Measurements from ENCODE around the gene RFC3. TPM values are rescaled to one million over a fixed set of nuclear protein-coding genes. Genes with fewer than 3 reads are reported as not detected.

RFC3 gene
- total RNA-seq, 1 donor from 2014 or later, result 45.1 TPM

DNA sequence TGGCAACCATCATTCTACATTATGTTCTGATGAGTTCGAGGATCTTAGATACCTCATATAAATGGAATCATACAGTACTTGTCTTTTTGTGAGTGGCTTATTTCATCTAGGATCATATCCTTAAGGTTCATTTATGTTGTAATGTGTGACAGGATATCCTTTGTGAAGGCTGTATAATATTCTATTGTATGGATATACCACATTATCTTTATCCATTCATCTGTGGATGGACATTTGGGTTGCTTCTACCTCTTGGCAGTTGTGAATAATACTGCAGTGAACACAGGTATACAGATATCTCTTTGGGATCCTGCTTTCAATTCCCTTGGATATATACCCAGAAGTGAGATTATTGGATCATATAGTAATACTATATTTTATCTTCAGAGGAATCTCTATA lies 33.2 kb upstream of the RFC3 start:
- TF ChIP-seq, protein P1, sequence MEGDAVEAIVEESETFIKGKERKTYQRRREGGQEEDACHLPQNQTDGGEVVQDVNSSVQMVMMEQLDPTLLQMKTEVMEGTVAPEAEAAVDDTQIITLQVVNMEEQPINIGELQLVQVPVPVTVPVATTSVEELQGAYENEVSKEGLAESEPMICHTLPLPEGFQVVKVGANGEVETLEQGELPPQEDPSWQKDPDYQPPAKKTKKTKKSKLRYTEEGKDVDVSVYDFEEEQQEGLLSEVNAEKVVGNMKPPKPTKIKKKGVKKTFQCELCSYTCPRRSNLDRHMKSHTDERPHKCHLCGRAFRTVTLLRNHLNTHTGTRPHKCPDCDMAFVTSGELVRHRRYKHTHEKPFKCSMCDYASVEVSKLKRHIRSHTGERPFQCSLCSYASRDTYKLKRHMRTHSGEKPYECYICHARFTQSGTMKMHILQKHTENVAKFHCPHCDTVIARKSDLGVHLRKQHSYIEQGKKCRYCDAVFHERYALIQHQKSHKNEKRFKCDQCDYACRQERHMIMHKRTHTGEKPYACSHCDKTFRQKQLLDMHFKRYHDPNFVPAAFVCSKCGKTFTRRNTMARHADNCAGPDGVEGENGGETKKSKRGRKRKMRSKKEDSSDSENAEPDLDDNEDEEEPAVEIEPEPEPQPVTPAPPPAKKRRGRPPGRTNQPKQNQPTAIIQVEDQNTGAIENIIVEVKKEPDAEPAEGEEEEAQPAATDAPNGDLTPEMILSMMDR (conservative IDR thresholded peaks at IDR 0.05; ENCODE audit: low read depth, low read length), result no peak
- H3K4me3 ChIP-seq (ENCODE audit: low read depth, low read length), result no peak overlapping the region
- no peak for DNase-seq (ENCODE audit: low read depth)

DNA sequence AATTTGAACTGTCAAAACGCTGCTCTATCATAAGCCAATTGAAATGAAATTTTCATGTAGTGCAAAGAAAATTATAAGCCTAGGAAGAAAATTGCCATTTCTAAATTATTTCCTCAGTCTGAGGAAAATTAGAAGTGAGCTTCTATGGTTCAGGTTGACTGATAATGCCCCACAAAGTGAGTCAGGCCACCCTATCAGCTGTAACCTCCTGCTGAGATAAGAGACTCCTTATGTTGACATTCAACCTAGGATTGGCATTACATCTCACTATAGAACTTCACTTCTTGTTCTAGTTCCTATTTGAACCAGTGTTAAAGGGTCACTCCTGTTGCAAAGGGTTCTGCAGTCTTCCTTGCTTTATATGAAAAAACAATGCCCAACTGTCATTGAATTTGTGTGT lies 32.6 kb upstream of the RFC3 start:
- DNase-seq (ENCODE audit: low read depth), result no peak
- TF ChIP-seq, protein P1 (conservative IDR thresholded peaks at IDR 0.05; ENCODE audit: low read depth, low read length), result no peak
- H3K4me3 ChIP-seq (ENCODE audit: low read depth, low read length), result no peak overlapping the region

DNA sequence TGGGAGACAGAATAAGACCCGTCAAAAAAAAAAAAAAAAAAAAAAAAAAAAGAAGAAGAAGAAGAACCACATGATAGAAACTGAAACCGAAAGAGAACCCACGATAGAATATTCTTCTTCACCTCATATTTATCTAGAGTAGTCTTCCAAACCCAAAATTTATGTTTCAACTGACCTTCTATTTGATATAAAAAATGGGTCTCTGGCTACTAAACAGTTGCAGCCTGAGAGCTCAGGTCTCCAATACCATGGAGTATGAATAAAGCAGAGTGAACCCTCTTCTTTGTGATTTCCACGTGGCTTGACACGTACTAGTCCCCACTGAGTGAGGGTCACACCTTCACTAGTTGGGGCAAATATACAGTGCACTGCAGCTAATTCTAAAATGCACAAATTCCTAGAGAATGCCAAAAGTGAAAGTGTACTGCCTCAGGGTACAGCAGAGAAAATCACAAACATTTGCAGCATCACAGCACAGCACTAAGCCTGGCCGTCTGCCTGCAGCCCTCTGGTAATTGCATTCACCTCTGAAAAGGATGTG lies 30.8 kb upstream of the RFC3 start:
- TF ChIP-seq, protein P1 (conservative IDR thresholded peaks at IDR 0.05; ENCODE audit: low read depth, low read length), result no peak
- DNase-seq (ENCODE audit: low read depth), result no peak
- no peak overlapping the region for H3K4me3 ChIP-seq (ENCODE audit: low read depth, low read length)

DNA sequence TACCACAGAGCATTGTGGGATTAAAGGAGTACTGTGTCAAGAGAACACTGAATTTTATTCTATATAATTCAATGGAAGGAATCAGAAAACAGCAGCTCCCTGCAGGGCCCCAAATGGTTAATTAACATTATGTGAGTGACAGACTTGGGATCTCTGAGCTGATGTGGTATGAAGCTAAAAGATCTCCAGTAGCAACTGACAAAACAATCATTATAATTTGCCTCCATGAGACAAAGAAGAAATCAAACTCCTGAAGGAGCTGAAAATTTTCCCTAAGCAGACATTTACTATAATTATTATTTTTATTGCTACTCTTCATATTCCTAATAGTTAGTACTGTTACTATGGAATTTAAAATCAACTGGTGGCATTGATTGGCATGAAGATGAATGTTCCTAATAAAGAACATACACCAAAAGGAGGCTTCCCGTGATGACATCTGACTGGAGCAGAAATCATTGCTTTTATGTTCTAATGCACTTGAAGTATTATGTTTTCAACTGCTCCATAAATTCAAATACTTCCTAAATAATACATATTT lies 28.8 kb upstream of the RFC3 start:
- H3K4me3 ChIP-seq (ENCODE audit: low read depth, low read length), result no peak overlapping the region
- DNase-seq (ENCODE audit: low read depth), result no peak
- TF ChIP-seq, protein P1 (conservative IDR thresholded peaks at IDR 0.05; ENCODE audit: low read depth, low read length), result no peak

DNA sequence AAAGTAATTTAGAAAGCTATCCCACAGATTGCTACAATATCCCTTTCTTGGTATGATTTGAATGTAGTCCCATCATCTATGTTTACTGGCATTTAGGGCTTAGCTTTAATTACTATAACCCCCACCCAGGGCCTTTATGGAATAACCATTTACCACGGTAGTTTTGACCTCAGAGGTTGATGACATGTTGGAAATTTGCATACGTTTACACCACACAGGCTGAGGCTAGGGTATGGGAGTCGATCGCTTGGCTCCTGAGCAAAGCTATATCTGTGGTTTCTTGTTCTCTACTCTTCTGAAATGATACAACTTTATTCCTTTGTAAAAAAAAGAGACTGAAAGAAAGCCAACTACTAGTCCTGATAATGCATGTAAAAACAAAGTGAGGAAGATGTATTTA lies 28.2 kb upstream of the RFC3 start:
- TF ChIP-seq, protein P1 (conservative IDR thresholded peaks at IDR 0.05; ENCODE audit: low read depth, low read length), result no peak
- DNase-seq (ENCODE audit: low read depth), result no peak
- no peak overlapping the region for H3K4me3 ChIP-seq (ENCODE audit: low read depth, low read length)

DNA sequence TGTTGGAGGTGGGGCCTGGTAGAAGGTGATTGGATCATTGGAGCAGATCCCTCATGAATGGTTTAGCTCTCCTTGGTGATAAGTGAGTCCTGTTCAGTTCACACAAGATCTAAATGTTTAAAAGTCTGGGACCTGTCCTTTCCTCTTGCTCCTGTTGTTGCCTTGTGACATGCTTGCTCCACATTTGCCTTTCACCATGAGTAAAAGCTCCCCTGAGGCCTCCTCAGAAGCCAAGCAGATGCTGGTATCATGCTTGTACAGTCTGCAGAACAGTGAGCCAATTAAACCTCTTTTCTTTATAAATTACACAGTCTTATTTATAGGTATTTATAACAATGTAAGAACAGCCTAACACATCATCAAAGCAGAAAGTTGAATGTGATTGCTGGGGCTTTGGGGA lies 24.2 kb upstream of the RFC3 start:
- TF ChIP-seq, protein P1 (conservative IDR thresholded peaks at IDR 0.05; ENCODE audit: low read depth, low read length), result no peak
- no peak for DNase-seq (ENCODE audit: low read depth)
- no peak overlapping the region for H3K4me3 ChIP-seq (ENCODE audit: low read depth, low read length)

DNA sequence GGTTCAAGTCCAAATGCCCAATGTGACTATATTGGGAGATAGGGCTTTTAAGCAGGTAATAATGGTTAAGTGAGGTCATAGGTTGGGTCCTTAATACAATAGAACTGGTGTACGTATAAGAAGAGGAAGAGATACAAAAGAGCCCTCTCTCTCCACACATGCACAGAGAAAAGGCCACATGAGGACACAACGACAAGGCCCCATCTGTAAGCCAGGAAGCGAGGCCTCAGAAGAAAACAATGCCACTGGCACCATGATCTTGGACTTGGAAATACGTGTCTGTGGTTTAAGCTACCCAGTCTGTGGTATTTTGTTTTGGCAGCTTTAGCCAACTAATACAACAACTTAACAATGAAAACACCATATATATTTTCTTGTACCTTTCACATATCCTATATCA lies 23.4 kb upstream of the RFC3 start:
- TF ChIP-seq, protein P1 (conservative IDR thresholded peaks at IDR 0.05; ENCODE audit: low read depth, low read length), result no peak
- no peak for DNase-seq (ENCODE audit: low read depth)
- H3K4me3 ChIP-seq (ENCODE audit: low read depth, low read length), result no peak overlapping the region
